Measurements from ENCODE around the gene ERAS. TPM values are rescaled to one million over a fixed set of nuclear protein-coding genes. Genes with fewer than 3 reads are reported as not detected.

ERAS gene
- not detected for total RNA-seq

- H3K4me3 Mint-ChIP-seq: peak within 1 kb of the TSS; percentile 61
- H3K27ac Mint-ChIP-seq: no peak within 1 kb of the TSS
These were observed at the start of gene ERAS for GRCh38 chrX:48826135-48826875. TSS of gene ERAS (plus strand) at chrX:48826513. CDS start at chrX:48829124, 2,611 bp downstream.

GRCh38 chrX:48776818-48777439 lies 49.4 kb upstream of the ERAS start:
- POLR2A ChIA-PET: no interaction called here
- Mint-ChIP-seq H3K4me1 (no peaks in the 10 kb centered on the region), H3K27me3 (peaks cover 4% of the 10 kb centered on the region), H3K4me3 (no peak overlapping the region), H3K36me3 (no peaks in the 10 kb centered on the region), H3K27ac (no peak overlapping the region), H3K9me3 (no peaks in the 10 kb centered on the region)
- ATAC-seq (ENCODE audit: low read depth): no peak
- no peak for DNase-seq

More at GRCh38 chrX:48826135-48826875, at the start of gene ERAS:
- DNase-seq: no peak
- peaks cover 19% of the 10 kb centered on the region for H3K27me3 Mint-ChIP-seq
- H3K4me1 Mint-ChIP-seq: no peaks in the 10 kb centered on the region
- no peaks in the 10 kb centered on the region for H3K9me3 Mint-ChIP-seq
- POLR2A ChIA-PET: no interaction called here
- no peaks in the 10 kb centered on the region for H3K36me3 Mint-ChIP-seq
- peak; percentile 45 for ATAC-seq (ENCODE audit: low read depth)

- DNase-seq (no peak), ATAC-seq (ENCODE audit: low read depth) (no peak)
- H3K4me3 Mint-ChIP-seq: no peak overlapping the region
- no peaks in the 10 kb centered on the region for H3K36me3 Mint-ChIP-seq
- no peaks in the 10 kb centered on the region for H3K9me3 Mint-ChIP-seq
- no peak overlapping the region for H3K27ac Mint-ChIP-seq
- H3K27me3 Mint-ChIP-seq: peaks cover 4% of the 10 kb centered on the region
- POLR2A ChIA-PET: no interaction called here
- no peaks in the 10 kb centered on the region for H3K4me1 Mint-ChIP-seq
These were observed 46.9 kb upstream of the ERAS start for GRCh38 chrX:48779399-48779798.

- DNase-seq (no peak), ATAC-seq (ENCODE audit: low read depth) (no peak)
- no peak overlapping the region for H3K4me3 Mint-ChIP-seq
- no peak overlapping the region for H3K27ac Mint-ChIP-seq
- peaks cover 2% of the 10 kb centered on the region for H3K4me1 Mint-ChIP-seq
- POLR2A ChIA-PET: no interaction called here
- peaks cover 4% of the 10 kb centered on the region for H3K27me3 Mint-ChIP-seq
- no peaks in the 10 kb centered on the region for H3K36me3 Mint-ChIP-seq
- H3K9me3 Mint-ChIP-seq: no peaks in the 10 kb centered on the region
These were observed 44.6 kb upstream of the ERAS start for GRCh38 chrX:48781705-48782104.

- H3K27ac Mint-ChIP-seq: no peak overlapping the region
- H3K27me3 Mint-ChIP-seq: peaks cover 5% of the 10 kb centered on the region
- no peak overlapping the region for H3K4me3 Mint-ChIP-seq
- peaks cover 4% of the 10 kb centered on the region for H3K4me1 Mint-ChIP-seq
- H3K9me3 Mint-ChIP-seq: no peaks in the 10 kb centered on the region
- no peak for DNase-seq
- POLR2A ChIA-PET: no interaction called here
- no peak for ATAC-seq (ENCODE audit: low read depth)
- no peaks in the 10 kb centered on the region for H3K36me3 Mint-ChIP-seq
These were observed 44.1 kb upstream of the ERAS start for GRCh38 chrX:48782216-48782615.

- Mint-ChIP-seq H3K9me3 (no peaks in the 10 kb centered on the region), H3K27me3 (peaks cover 8% of the 10 kb centered on the region), H3K27ac (no peak overlapping the region), H3K4me1 (peaks cover 4% of the 10 kb centered on the region), H3K36me3 (no peaks in the 10 kb centered on the region), H3K4me3 (no peak overlapping the region)
- DNase-seq (no peak), ATAC-seq (ENCODE audit: low read depth) (no peak)
- POLR2A ChIA-PET: no interaction called here
These were observed 43.5 kb upstream of the ERAS start for GRCh38 chrX:48782795-48783194.

GRCh38 chrX:48784726-48785125 lies 41.6 kb upstream of the ERAS start:
- POLR2A ChIA-PET: no interaction called here
- no peak for ATAC-seq (ENCODE audit: low read depth)

GRCh38 chrX:48785186-48785539 lies 41.1 kb upstream of the ERAS start:
- DNase-seq (no peak), ATAC-seq (ENCODE audit: low read depth) (no peak)
- Mint-ChIP-seq H3K27ac (no peak overlapping the region), H3K4me1 (peaks cover 16% of the 10 kb centered on the region), H3K4me3 (no peak overlapping the region), H3K9me3 (no peaks in the 10 kb centered on the region), H3K27me3 (peaks cover 8% of the 10 kb centered on the region), H3K36me3 (no peaks in the 10 kb centered on the region)
- POLR2A ChIA-PET: no interaction called here

More at GRCh38 chrX:48784726-48785125, 41.6 kb upstream of the ERAS start:
- H3K27me3 Mint-ChIP-seq: peaks cover 8% of the 10 kb centered on the region
- H3K9me3 Mint-ChIP-seq: no peaks in the 10 kb centered on the region
- no peaks in the 10 kb centered on the region for H3K36me3 Mint-ChIP-seq
- DNase-seq: no peak
- no peak overlapping the region for H3K4me3 Mint-ChIP-seq
- no peak overlapping the region for H3K27ac Mint-ChIP-seq
- H3K4me1 Mint-ChIP-seq: peaks cover 13% of the 10 kb centered on the region

GRCh38 chrX:48785540-48786214 lies 40.6 kb upstream of the ERAS start:
- ATAC-seq (ENCODE audit: low read depth) (no peak), DNase-seq (no peak)
- no peaks in the 10 kb centered on the region for H3K36me3 Mint-ChIP-seq
- H3K4me1 Mint-ChIP-seq: peaks cover 20% of the 10 kb centered on the region
- H3K27ac Mint-ChIP-seq: no peak overlapping the region
- peaks cover 8% of the 10 kb centered on the region for H3K27me3 Mint-ChIP-seq
- H3K4me3 Mint-ChIP-seq: no peak overlapping the region
- POLR2A ChIA-PET: no interaction called here
- no peaks in the 10 kb centered on the region for H3K9me3 Mint-ChIP-seq

GRCh38 chrX:48786341-48786800 lies 39.9 kb upstream of the ERAS start, which contains the start of gene GATA1:
TSS of gene GATA1 (plus strand) at chrX:48786590. CDS start at chrX:48791110, 4,520 bp downstream.
- H3K27ac Mint-ChIP-seq: peak within 1 kb of the TSS; percentile 33
- H3K4me1 Mint-ChIP-seq: peaks cover 20% of the 10 kb centered on the region
- H3K27me3 Mint-ChIP-seq: peaks cover 8% of the 10 kb centered on the region
- no peaks in the 10 kb centered on the region for H3K36me3 Mint-ChIP-seq
- ATAC-seq (ENCODE audit: low read depth) (no peak), DNase-seq (no peak)
- POLR2A ChIA-PET: no interaction called here
- no peak within 1 kb of the TSS for H3K4me3 Mint-ChIP-seq
- H3K9me3 Mint-ChIP-seq: no peaks in the 10 kb centered on the region

GRCh38 chrX:48786825-48787504 lies 39.3 kb upstream of the ERAS start:
- H3K27ac Mint-ChIP-seq: peak overlapping the region; percentile 33
- no peak overlapping the region for H3K4me3 Mint-ChIP-seq
- H3K36me3 Mint-ChIP-seq: no peaks in the 10 kb centered on the region
- H3K9me3 Mint-ChIP-seq: no peaks in the 10 kb centered on the region
- no peak for DNase-seq
- H3K27me3 Mint-ChIP-seq: peaks cover 8% of the 10 kb centered on the region
- H3K4me1 Mint-ChIP-seq: peaks cover 20% of the 10 kb centered on the region
- POLR2A ChIA-PET: no interaction called here
- no peak for ATAC-seq (ENCODE audit: low read depth)

- no peaks in the 10 kb centered on the region for H3K36me3 Mint-ChIP-seq
- H3K9me3 Mint-ChIP-seq: no peaks in the 10 kb centered on the region
- DNase-seq (no peak), ATAC-seq (ENCODE audit: low read depth) (no peak)
- peak overlapping the region; percentile 33 for H3K27ac Mint-ChIP-seq
- H3K27me3 Mint-ChIP-seq: peaks cover 8% of the 10 kb centered on the region
- H3K4me1 Mint-ChIP-seq: peaks cover 20% of the 10 kb centered on the region
- H3K4me3 Mint-ChIP-seq: no peak overlapping the region
- POLR2A ChIA-PET: no interaction called here
These were observed 38.5 kb upstream of the ERAS start for GRCh38 chrX:48787505-48788443.

Measured in activated naive CD8-positive, alpha-beta T cell treated with anti-CD3 and anti-CD28 coated beads, Interleukin-2, amount 10 ng/mL, durations not matched to agents 7 days and 5 days (primary cell).